ENCODE results near the gene SLC1A3.

The SLC1A3 gene

DNA sequence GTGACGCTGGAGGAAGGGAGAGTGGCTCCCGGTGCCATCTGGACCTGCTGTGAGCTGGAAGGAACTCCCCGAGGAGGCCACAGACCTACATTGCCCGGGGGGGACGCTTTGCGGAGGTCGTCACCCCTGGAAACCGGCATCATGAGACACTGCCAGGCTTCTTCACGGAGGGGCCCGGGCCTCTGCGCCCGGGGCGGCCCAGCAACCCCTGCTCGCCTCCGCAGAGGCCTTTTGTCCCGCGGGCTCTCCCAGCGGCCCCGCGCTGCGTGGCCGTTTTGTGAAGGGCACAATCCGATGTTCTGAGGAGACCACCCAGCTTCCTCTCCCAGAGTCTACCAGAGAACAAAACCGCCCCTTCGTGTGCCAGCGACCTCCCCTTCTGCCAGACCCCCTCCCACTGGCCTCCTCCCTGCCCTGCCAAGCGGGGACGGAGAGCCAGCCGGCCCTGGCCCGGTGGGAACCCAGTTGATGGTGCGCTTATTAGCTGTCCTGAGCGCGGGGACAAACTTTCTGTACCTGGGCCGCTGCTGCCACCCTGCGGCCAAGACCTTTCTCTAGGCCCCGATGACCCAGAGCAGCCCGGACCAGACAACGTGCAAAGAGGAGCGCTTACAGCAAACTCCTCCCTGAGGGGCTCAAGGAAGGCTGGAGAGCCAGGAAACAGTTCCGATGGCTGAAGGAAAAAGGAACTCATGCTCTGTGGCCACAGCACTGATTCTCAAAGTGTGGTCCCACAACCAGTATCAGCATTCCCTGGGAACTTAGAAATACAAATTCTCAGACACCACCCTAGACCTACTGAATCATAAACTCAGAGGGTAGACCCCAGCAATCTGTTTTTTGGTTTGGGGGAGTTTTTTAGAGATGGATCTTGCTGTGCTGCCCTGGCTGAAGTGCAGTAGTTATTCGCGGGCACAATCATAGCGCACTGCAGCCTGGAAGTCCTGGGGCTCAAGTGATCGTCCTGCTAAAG is 86.7 kb downstream of the SLC1A3 start:
- Histone ChIP-seq H3K36me3 (ENCODE audit: control insufficient read depth, insufficient read depth, low read length) (no peaks in the 10 kb centered on the region), H3K4me3 (replicated peaks; ENCODE audit: low read depth, low read length) (no peak overlapping the region), H3K27me3 (replicated peaks; ENCODE audit: control insufficient read depth, insufficient read depth, low read length) (no peaks in the 10 kb centered on the region)
- peak; percentile 73 for DNase-seq (ENCODE audit: extremely low read depth, insufficient read length)
- TF ChIP-seq, protein P1, sequence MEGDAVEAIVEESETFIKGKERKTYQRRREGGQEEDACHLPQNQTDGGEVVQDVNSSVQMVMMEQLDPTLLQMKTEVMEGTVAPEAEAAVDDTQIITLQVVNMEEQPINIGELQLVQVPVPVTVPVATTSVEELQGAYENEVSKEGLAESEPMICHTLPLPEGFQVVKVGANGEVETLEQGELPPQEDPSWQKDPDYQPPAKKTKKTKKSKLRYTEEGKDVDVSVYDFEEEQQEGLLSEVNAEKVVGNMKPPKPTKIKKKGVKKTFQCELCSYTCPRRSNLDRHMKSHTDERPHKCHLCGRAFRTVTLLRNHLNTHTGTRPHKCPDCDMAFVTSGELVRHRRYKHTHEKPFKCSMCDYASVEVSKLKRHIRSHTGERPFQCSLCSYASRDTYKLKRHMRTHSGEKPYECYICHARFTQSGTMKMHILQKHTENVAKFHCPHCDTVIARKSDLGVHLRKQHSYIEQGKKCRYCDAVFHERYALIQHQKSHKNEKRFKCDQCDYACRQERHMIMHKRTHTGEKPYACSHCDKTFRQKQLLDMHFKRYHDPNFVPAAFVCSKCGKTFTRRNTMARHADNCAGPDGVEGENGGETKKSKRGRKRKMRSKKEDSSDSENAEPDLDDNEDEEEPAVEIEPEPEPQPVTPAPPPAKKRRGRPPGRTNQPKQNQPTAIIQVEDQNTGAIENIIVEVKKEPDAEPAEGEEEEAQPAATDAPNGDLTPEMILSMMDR (IDR thresholded peaks at IDR 0.05; ENCODE audit: insufficient read depth, low read length, poor library complexity, severe bottlenecking): peak; percentile 83

DNA sequence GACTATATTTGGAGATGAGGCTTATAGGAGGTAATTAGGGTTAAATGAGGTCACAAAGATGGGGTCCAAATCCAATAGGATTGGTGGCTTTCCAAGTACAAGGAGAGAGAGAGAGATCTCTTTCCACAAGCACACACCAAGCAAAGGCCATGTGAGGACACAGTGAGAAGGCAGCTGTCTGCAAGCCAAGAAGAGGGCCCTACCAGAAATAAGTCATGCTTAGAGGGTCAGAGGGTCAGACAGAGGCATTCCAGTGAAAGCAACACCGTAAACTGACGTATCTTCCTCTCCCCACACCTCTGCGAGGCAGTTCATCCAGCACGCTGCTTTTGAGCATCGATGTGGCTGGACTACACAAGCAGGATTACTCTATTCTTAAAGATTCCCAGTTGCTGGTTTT is 87.9 kb downstream of the SLC1A3 start:
- TF ChIP-seq, protein P1 (IDR thresholded peaks at IDR 0.05; ENCODE audit: insufficient read depth, low read length, poor library complexity, severe bottlenecking): no peak
- no peaks in the 10 kb centered on the region for H3K27me3 ChIP-seq (replicated peaks; ENCODE audit: control insufficient read depth, insufficient read depth, low read length)
- no peak for DNase-seq (ENCODE audit: extremely low read depth, insufficient read length)
- H3K36me3 ChIP-seq (ENCODE audit: control insufficient read depth, insufficient read depth, low read length): no peaks in the 10 kb centered on the region
- no peak overlapping the region for H3K4me3 ChIP-seq (replicated peaks; ENCODE audit: low read depth, low read length)

DNA sequence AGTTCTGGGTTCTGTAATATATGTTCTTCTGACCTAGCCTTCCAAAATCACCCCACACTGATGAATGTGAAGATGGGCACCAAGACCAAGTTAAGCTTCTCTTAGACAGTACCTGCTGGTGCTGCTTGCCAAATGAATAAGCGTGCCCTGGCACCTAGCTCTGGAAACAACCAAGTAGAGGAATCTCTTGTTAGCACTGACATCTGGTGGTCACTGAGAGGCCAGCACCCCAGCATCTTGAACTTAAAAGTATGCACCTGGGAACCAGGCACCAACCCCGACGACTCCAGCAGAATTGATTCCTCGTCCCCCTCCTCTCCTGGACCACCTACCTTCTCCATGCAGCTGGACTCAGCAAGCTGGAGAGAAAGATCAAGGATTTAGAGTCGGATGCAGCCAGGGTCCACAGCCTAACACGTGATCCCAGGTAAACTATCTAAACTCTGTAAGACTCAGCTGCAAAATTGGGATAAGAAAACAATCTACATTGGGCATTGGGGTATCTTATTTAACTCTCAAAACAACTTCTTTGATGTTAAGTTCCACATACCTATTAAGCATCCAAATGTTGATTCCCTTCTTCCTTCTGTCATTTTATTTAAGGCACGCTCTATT is 89.8 kb downstream of the SLC1A3 start:
- no peak for DNase-seq (ENCODE audit: extremely low read depth, insufficient read length)
- Histone ChIP-seq H3K27me3 (replicated peaks; ENCODE audit: control insufficient read depth, insufficient read depth, low read length) (no peaks in the 10 kb centered on the region), H3K36me3 (ENCODE audit: control insufficient read depth, insufficient read depth, low read length) (no peaks in the 10 kb centered on the region), H3K4me3 (replicated peaks; ENCODE audit: low read depth, low read length) (no peak overlapping the region)
- TF ChIP-seq, protein P1 (IDR thresholded peaks at IDR 0.05; ENCODE audit: insufficient read depth, low read length, poor library complexity, severe bottlenecking): peak; percentile 82

DNA sequence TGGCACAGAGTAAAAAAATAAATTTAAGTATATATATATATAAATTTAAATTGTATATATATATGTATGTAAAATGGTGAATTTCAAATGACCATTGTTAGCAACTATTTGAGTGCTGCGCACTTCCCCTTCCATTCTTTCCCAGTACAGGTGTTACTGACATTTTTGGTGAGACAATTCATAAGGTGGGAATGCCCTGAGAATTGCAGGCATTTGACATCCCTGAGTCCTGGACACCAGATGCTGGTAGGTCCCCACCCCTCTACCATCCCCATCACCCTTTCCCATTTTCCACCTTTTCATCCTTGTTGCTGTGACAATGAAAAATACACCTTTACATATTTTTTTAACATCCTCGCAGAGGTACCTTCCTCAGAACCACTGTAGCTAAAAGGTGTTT is 91.6 kb downstream of the SLC1A3 start:
- Histone ChIP-seq H3K27me3 (replicated peaks; ENCODE audit: control insufficient read depth, insufficient read depth, low read length) (no peaks in the 10 kb centered on the region), H3K4me3 (replicated peaks; ENCODE audit: low read depth, low read length) (no peak overlapping the region), H3K36me3 (ENCODE audit: control insufficient read depth, insufficient read depth, low read length) (no peaks in the 10 kb centered on the region)
- TF ChIP-seq, protein P1 (IDR thresholded peaks at IDR 0.05; ENCODE audit: insufficient read depth, low read length, poor library complexity, severe bottlenecking): no peak
- no peak for DNase-seq (ENCODE audit: extremely low read depth, insufficient read length)

DNA sequence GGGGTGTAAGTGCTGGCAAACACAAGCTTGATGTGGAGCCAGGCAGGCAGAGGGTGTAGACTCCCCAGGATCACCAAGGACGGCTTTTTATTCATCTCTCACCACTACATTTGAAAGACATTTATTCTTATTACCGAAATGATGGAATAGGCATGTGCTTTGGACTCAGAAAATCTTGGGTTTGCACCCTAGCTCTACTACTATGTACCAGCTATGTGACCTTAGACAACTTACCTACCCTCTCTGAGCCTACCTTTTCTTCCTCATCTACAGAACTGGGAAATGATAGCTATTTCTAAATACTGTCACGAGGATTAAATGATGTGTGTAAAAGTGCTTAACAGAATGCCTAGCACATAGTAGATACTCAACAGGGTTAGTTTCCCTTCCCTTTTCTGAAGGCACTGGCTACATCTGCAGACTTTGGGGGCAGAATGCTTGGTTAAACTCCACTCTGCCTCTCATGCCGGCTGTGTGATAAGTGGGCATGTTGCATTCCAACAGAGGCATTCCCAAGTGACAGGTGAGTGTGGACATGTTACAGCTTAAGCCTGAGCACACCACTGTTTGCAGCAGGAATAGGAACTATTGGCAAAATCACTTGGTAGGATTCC is 94.8 kb downstream of the SLC1A3 start:
- DNase-seq (ENCODE audit: extremely low read depth, insufficient read length): no peak
- no peaks in the 10 kb centered on the region; the same call in none of the 2 replicates for H3K36me3 ChIP-seq (ENCODE audit: control insufficient read depth, insufficient read depth, low read length)
- TF ChIP-seq, protein P1 (IDR thresholded peaks at IDR 0.05; ENCODE audit: insufficient read depth, low read length, poor library complexity, severe bottlenecking): no peak
- H3K27me3 ChIP-seq (replicated peaks; ENCODE audit: control insufficient read depth, insufficient read depth, low read length): no peaks in the 10 kb centered on the region
- H3K4me3 ChIP-seq (replicated peaks; ENCODE audit: low read depth, low read length): no peak overlapping the region

Measured in GM06990 (cell line).